Ascending aorta (tissue), 2 donors: Measurements from ENCODE around the gene PSKH1. TPM values are rescaled to one million over a fixed set of nuclear protein-coding genes. Genes with fewer than 3 reads are reported as not detected.

ENCODE experiments used
- DNase-seq, 2 donors: peaks; one replicate each; pipeline ENCODE4 v3.0.0-alpha.2; 2019; ENCODE audit warnings: low spot score in 2 of 2
- H3K27ac ChIP-seq, 2 donors: fragments of 200-600 bp; sonication (generic); one replicate each; pipeline ENCODE4 v1.5.1; 2016 to 2017; ENCODE audit warnings: mild to moderate bottlenecking in 1 of 2
- H3K27me3 ChIP-seq: fragments of 200-600 bp; sonication (generic); one replicate; pipeline ENCODE4 v1.5.1; 2017
- H3K36me3 ChIP-seq, 2 donors: fragments of 200-600 bp; sonication (generic); one replicate each; pipeline ENCODE4 v1.5.1; 2016
- H3K4me1 ChIP-seq, 2 donors: fragments of 200-600 bp; sonication (generic); one replicate each; pipeline ENCODE4 v1.5.1; 2016 to 2017; ENCODE audit warnings: mild to moderate bottlenecking in 1 of 2
- H3K4me3 ChIP-seq, 2 donors: fragments of 200-600 bp; sonication (generic); one replicate each; pipeline ENCODE4 v1.5.1; 2016 to 2017; ENCODE audit warnings: mild to moderate bottlenecking in 1 of 2
- H3K9me3 ChIP-seq, 2 donors: fragments of 200-600 bp; sonication (generic); one replicate each; pipeline ENCODE4 v1.5.1; 2016
- CTCF ChIP-seq, 3 experiments: fragments of 200-600 bp in 2 of 3; fragments of 450-650 bp in 1 of 3; sonication (generic) in 2 of 3; IDR thresholded peaks; one replicate each; pipeline ENCODE4 v1.5.1; 2016 to 2019; ENCODE audit warnings: antibody characterized with exemption in 3 of 3, mild to moderate bottlenecking in 1 of 3, moderate library complexity in 1 of 3
- intact Hi-C: fragments of 100-400 bp; cut with DNase I; formaldehyde crosslinking; loops from one replicate; pipeline ENCODE4 v1.15.1; 2023
- total RNA-seq: library from RNA; depleted of rRNA; stranded (reverse); fragments of >200 nt; gene quantifications from one replicate; pipeline ENCODE4 v1.1.0, GENCODE V29; 2016

PSKH1 gene
- total RNA-seq, 1 donor from 2014 or later = 41.0 TPM

GRCh38 chr16:67871256-67871655, 21.8 kb upstream of the PSKH1 start:
- no peaks in the 10 kb centered on the region for H3K9me3 ChIP-seq
- intact Hi-C loops = loop anchor here (5.0 kb wide), 1 partner anchor 39 kb away; no protein-coding TSS in a partner anchor
- peaks cover 53 to 57% of the 10 kb centered on the region in 2 donors for H3K36me3 ChIP-seq
- no peak overlapping the region for H3K27ac ChIP-seq
- H3K4me1 ChIP-seq = peaks cover 0 to 15% of the 10 kb centered on the region in 2 donors
- no peak overlapping the region for H3K4me3 ChIP-seq
- TF ChIP-seq CTCF (IDR thresholded peaks at IDR 0.05) = no peak
- no peak for DNase-seq
- no peaks in the 10 kb centered on the region for H3K27me3 ChIP-seq

- Histone ChIP-seq H3K4me3 (peak overlapping the region; percentile 87 to 91), H3K4me1 (peaks cover 0 to 15% of the 10 kb centered on the region in 2 donors), H3K27ac (peak overlapping the region; percentile 83 to 86), H3K27me3 (no peaks in the 10 kb centered on the region), H3K9me3 (no peaks in the 10 kb centered on the region), H3K36me3 (peaks cover 53 to 57% of the 10 kb centered on the region in 2 donors)
- intact Hi-C loops = loop anchor here (5.0 kb wide), 1 partner anchor 40 kb away; no protein-coding TSS in a partner anchor
- no peak for DNase-seq
- TF ChIP-seq CTCF (IDR thresholded peaks at IDR 0.05) = no peak
Observed at GRCh38 chr16:67872131-67872630, 20.9 kb upstream of the PSKH1 start.

- intact Hi-C loops = loop anchor here (1.0 to 5.0 kb wide), 2 partner anchors 26 to 41 kb away; partner anchors contain the start of gene CENPT
- H3K36me3 ChIP-seq = peaks cover 53 to 57% of the 10 kb centered on the region in 2 donors
Observed at GRCh38 chr16:67872631-67873434, 20.2 kb upstream of the PSKH1 start, which contains the start of gene EDC4. TSS of gene EDC4 (plus strand) at chr16:67873052. CDS start at chr16:67873262, 210 bp downstream.

GRCh38 chr16:67873435-67874370, 19.4 kb upstream of the PSKH1 start:
- Histone ChIP-seq H3K27me3 (no peaks in the 10 kb centered on the region), H3K9me3 (no peaks in the 10 kb centered on the region), H3K4me3 (peak overlapping the region; percentile 87 to 91), H3K4me1 (peaks cover 0 to 15% of the 10 kb centered on the region in 2 donors), H3K27ac (peak overlapping the region; percentile 83 to 86), H3K36me3 (peaks cover 53 to 57% of the 10 kb centered on the region in 2 donors)
- intact Hi-C loops = loop anchor here (1.0 to 5.0 kb wide), 2 partner anchors 26 to 41 kb away; partner anchors contain the start of gene CENPT
- TF ChIP-seq CTCF (IDR thresholded peaks at IDR 0.05) = no peak
- no peak for DNase-seq

More at GRCh38 chr16:67872631-67873434, 20.2 kb upstream of the PSKH1 start, which contains the start of gene EDC4:
- H3K27ac ChIP-seq = peak within 1 kb of the TSS; percentile 83 to 86
- H3K4me1 ChIP-seq = peaks cover 0 to 15% of the 10 kb centered on the region in 2 donors
- H3K27me3 ChIP-seq = no peaks in the 10 kb centered on the region
- H3K9me3 ChIP-seq = no peaks in the 10 kb centered on the region
- TF ChIP-seq CTCF (IDR thresholded peaks at IDR 0.05) = no peak
- peak within 1 kb of the TSS; percentile 87 to 91 for H3K4me3 ChIP-seq
- DNase-seq = peak; percentile 41 to 93

GRCh38 chr16:67874372-67874771, 18.7 kb upstream of the PSKH1 start:
- Histone ChIP-seq H3K9me3 (no peaks in the 10 kb centered on the region), H3K4me3 (peak overlapping the region; percentile 87 to 91), H3K27me3 (no peaks in the 10 kb centered on the region), H3K27ac (no peak overlapping the region), H3K4me1 (peaks cover 0 to 15% of the 10 kb centered on the region in 2 donors), H3K36me3 (peaks cover 58 to 59% of the 10 kb centered on the region in 2 donors)
- DNase-seq = no peak
- intact Hi-C loops = loop anchor here (5.0 kb wide), 1 partner anchor 42 kb away; no protein-coding TSS in a partner anchor
- no peak for TF ChIP-seq CTCF (IDR thresholded peaks at IDR 0.05)
